Thoracic aorta (tissue), 2 donors: ENCODE measurements around the gene BAIAP2L1. TPM values are rescaled to one million over a fixed set of nuclear protein-coding genes. Genes with fewer than 3 reads are reported as not detected.

Experiments
- ATAC-seq: fragments of 150-250 bp; one replicate; pipeline ENCODE4 v1.8.0; 2017; ENCODE audit warnings: low read depth; ENCODE audit not compliant: insufficient number of reproducible peaks, low FRiP score
- DNase-seq: peaks from one replicate; pipeline ENCODE4 v3.0.0-alpha.2; 2020; ENCODE audit warnings: low spot score
- H3K27ac ChIP-seq, 2 donors: fragments of 200-600 bp; sonication (generic); 1 replicate in 1 of 2; 2 replicates in 1 of 2; pipeline ENCODE4 v1.5.1; 2016; ENCODE audit warnings: mild to moderate bottlenecking in 2 of 2, moderate library complexity in 2 of 2
- H3K27me3 ChIP-seq: fragments of 200-600 bp; sonication (generic); replicated peaks from 2 replicates; pipeline ENCODE4 v1.6.0; 2016; ENCODE audit warnings: mild to moderate bottlenecking; ENCODE audit not compliant: insufficient read depth
- H3K36me3 ChIP-seq: fragments of 200-600 bp; sonication (generic); one replicate; pipeline ENCODE4 v1.5.1; 2016
- H3K4me1 ChIP-seq, 2 donors: fragments of 200-600 bp; sonication (generic); 1 replicate in 1 of 2; 2 replicates in 1 of 2; pipeline versions ENCODE4 v1.5.1 to v1.6.0; 2016; ENCODE audit warnings: low read depth in 2 of 2, mild to moderate bottlenecking in 1 of 2; ENCODE audit not compliant: control insufficient read depth in 1 of 2
- H3K4me3 ChIP-seq: fragments of 200-600 bp; sonication (generic); 2 replicates; pipeline ENCODE4 v1.5.1; 2016; ENCODE audit warnings: mild to moderate bottlenecking
- H3K9me3 ChIP-seq: fragments of 200-600 bp; sonication (generic); 2 replicates; pipeline ENCODE4 v1.5.1; 2016
- total RNA-seq, 2 donors: library from RNA; depleted of rRNA; stranded (reverse); fragments of >200 nt; gene quantifications; one replicate each; pipeline versions ENCODE4 v1.1.0 to v1.2.3, GENCODE V29; 2016
- TF ChIP-seq, protein P1 (sequence below): fragments of 200-600 bp; sonication (generic); IDR thresholded peaks from one replicate; pipeline ENCODE4 v1.5.1; 2019; ENCODE audit warnings: antibody characterized with exemption

Gene BAIAP2L1
- total RNA-seq, 2 donors from 2014 or later = 0.63 to 1.4 TPM

DNA sequence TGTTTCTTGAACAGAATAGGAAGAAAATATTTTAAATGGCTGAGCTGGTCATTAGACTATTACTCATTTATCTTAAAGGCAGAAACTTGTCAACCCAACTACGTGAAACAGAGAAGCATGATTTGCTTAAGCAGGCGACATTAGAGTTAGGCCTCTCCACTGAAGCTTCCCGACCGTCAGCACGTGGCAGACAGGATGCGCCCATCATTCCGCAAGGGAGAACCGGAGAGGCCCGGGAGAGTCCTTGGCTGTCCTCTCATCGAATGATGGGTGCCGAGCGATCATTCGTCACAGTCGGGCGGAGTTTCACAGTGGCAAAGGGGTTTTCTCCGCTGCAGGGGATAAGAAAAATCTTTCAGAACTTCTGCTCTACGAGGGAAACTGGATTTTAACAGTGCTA is 107.6 kb downstream of the BAIAP2L1 start:
- H3K36me3 ChIP-seq = peaks cover 32% of the 10 kb centered on the region
- TF ChIP-seq, protein P1, sequence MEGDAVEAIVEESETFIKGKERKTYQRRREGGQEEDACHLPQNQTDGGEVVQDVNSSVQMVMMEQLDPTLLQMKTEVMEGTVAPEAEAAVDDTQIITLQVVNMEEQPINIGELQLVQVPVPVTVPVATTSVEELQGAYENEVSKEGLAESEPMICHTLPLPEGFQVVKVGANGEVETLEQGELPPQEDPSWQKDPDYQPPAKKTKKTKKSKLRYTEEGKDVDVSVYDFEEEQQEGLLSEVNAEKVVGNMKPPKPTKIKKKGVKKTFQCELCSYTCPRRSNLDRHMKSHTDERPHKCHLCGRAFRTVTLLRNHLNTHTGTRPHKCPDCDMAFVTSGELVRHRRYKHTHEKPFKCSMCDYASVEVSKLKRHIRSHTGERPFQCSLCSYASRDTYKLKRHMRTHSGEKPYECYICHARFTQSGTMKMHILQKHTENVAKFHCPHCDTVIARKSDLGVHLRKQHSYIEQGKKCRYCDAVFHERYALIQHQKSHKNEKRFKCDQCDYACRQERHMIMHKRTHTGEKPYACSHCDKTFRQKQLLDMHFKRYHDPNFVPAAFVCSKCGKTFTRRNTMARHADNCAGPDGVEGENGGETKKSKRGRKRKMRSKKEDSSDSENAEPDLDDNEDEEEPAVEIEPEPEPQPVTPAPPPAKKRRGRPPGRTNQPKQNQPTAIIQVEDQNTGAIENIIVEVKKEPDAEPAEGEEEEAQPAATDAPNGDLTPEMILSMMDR = no peak

GRCh38 chr7:98291717-98292116 is 109.2 kb downstream of the BAIAP2L1 start:
- Histone ChIP-seq H3K36me3 (peaks cover 34% of the 10 kb centered on the region), H3K9me3 (no peaks in the 10 kb centered on the region), H3K4me3 (no peak overlapping the region), H3K27ac (no peak overlapping the region), H3K27me3 (no peaks in the 10 kb centered on the region), H3K4me1 (peaks cover 25 to 28% of the 10 kb centered on the region in 2 donors)
- ATAC-seq (no peak), DNase-seq (no peak)
- TF ChIP-seq, protein P1 = no peak

More for the DNA sequence above, 107.6 kb downstream of the BAIAP2L1 start:
- DNase-seq (no peak), ATAC-seq (no peak)
- Histone ChIP-seq H3K9me3 (no peaks in the 10 kb centered on the region), H3K27ac (no peak overlapping the region), H3K27me3 (no peaks in the 10 kb centered on the region), H3K4me1 (peaks cover 10 to 13% of the 10 kb centered on the region in 2 donors), H3K4me3 (no peak overlapping the region)

GRCh38 chr7:98289333-98289875 is 111.5 kb downstream of the BAIAP2L1 start:
- Histone ChIP-seq H3K4me1 (peaks cover 46 to 50% of the 10 kb centered on the region in 2 donors), H3K9me3 (no peaks in the 10 kb centered on the region), H3K27me3 (no peaks in the 10 kb centered on the region), H3K27ac (no peak overlapping the region), H3K4me3 (no peak overlapping the region), H3K36me3 (peaks cover 31% of the 10 kb centered on the region)
- no peak for ATAC-seq
- TF ChIP-seq, protein P1 = no peak
- DNase-seq = no peak

- Histone ChIP-seq H3K27me3 (no peaks in the 10 kb centered on the region), H3K4me3 (peak overlapping the region; percentile 97), H3K36me3 (peaks cover 24% of the 10 kb centered on the region), H3K9me3 (no peaks in the 10 kb centered on the region), H3K4me1 (peaks cover 56 to 61% of the 10 kb centered on the region in 2 donors), H3K27ac (no peak overlapping the region)
- TF ChIP-seq, protein P1 = no peak
- DNase-seq (no peak), ATAC-seq (no peak)
Observed at GRCh38 chr7:98288064-98288823, 112.6 kb downstream of the BAIAP2L1 start.

- Histone ChIP-seq H3K9me3 (no peaks in the 10 kb centered on the region), H3K4me3 (peak overlapping the region; percentile 97), H3K27ac (peak overlapping the region; percentile 17 to 98), H3K36me3 (peaks cover 18% of the 10 kb centered on the region), H3K4me1 (peaks cover 56 to 67% of the 10 kb centered on the region in 2 donors), H3K27me3 (no peaks in the 10 kb centered on the region)
- TF ChIP-seq, protein P1 = no peak
- DNase-seq (no peak), ATAC-seq (no peak)
Observed at GRCh38 chr7:98287486-98287959, 113.4 kb downstream of the BAIAP2L1 start.
